Astrocyte of the cerebellum (primary cell): Measurements from ENCODE around the gene ZMIZ1.

Experiments
- DNase-seq: peaks from one replicate; pipeline ENCODE4 v3.0.0-alpha.2; 2011; ENCODE audit warnings: low read depth
- H3K4me3 ChIP-seq: 2 replicates; pipeline ENCODE4 v1.5.1; 2011; ENCODE audit warnings: mild to moderate bottlenecking, low read depth, low read length, moderate library complexity
- in situ Hi-C: cut with HindIII; loops from 2 replicates; pipeline ENCODE4 v1.10.0; 2017; ENCODE audit warnings: low sequenced_read_pairs
- TF ChIP-seq, protein P1 (sequence below): IDR thresholded peaks from 2 replicates; pipeline ENCODE4 v1.5.1; 2012; ENCODE audit warnings: low read length, low read depth, moderate library complexity, mild to moderate bottlenecking; ENCODE audit errors: missing control alignments

Gene ZMIZ1

DNA sequence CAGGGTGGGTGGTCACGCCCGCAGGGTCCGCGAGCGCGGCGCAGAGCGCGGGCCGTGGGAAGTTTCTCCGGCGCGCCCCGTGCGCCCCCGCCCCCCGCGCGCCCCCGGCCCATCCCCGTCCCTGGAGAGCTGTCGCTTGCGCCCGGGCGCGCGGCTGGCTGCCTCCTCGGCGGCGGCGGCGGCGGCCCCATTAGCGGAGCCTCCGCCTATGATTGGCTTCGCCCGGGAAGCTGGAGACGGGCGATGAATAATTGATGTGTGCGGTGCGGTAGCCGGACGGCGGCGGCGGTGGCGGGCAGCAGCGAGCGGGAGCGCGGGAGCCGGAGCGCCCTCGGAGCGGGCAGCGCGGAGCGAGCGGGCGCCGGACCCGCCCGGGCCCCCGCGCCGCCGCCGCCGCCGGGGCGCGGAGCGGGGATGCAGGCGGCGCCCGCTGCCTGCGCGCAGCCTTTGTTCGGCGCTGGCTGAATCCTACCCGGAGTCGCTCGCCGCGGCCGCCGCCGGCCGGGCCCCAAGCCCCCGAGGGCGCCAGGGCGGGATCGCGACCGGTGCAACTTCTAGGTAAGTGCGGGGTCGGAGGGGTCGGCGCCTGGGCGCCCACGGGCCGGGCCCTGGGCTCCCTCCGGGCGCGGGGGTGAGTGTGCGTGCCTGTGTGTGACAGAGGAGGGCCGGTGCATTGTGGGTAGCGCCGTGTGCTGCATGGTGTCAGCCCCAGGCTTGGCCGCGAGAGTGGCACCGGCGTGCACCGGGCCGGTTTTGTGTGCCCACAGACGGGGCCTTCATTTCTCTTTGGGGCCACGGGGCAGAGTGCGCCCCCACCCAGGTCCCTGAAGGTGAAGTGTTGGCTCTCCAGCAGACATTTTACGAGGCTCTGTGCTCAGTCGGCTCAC is 174.7 kb downstream of the ZMIZ1 start:
- in situ Hi-C loops, result no loop called here
- TF ChIP-seq, protein P1, sequence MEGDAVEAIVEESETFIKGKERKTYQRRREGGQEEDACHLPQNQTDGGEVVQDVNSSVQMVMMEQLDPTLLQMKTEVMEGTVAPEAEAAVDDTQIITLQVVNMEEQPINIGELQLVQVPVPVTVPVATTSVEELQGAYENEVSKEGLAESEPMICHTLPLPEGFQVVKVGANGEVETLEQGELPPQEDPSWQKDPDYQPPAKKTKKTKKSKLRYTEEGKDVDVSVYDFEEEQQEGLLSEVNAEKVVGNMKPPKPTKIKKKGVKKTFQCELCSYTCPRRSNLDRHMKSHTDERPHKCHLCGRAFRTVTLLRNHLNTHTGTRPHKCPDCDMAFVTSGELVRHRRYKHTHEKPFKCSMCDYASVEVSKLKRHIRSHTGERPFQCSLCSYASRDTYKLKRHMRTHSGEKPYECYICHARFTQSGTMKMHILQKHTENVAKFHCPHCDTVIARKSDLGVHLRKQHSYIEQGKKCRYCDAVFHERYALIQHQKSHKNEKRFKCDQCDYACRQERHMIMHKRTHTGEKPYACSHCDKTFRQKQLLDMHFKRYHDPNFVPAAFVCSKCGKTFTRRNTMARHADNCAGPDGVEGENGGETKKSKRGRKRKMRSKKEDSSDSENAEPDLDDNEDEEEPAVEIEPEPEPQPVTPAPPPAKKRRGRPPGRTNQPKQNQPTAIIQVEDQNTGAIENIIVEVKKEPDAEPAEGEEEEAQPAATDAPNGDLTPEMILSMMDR, result no peak
- DNase-seq, result no peak
- peak overlapping the region; percentile 39 for H3K4me3 ChIP-seq

DNA sequence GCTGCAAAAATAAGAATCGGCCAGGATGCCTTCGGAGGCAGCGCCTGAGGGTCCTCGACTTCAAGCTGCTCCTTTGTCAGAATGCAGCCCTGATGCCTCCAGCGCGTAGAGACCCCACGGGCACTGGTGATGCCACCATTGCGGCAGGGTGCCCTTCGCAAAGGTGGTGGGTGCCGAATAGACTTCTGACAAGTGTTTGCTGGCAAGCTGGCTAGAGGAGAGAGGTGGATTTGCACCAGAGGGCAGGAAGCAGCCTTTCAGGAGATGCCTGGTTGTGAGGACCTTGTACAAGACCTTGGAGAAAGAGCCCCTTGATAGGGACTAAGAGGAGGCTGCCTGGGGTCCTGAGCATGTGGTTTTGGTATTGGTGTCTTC is 175.3 kb downstream of the ZMIZ1 start:
- in situ Hi-C loops, result no loop called here
- TF ChIP-seq, protein P1, result no peak
- DNase-seq, result no peak
- H3K4me3 ChIP-seq, result peak overlapping the region; percentile 39

DNA sequence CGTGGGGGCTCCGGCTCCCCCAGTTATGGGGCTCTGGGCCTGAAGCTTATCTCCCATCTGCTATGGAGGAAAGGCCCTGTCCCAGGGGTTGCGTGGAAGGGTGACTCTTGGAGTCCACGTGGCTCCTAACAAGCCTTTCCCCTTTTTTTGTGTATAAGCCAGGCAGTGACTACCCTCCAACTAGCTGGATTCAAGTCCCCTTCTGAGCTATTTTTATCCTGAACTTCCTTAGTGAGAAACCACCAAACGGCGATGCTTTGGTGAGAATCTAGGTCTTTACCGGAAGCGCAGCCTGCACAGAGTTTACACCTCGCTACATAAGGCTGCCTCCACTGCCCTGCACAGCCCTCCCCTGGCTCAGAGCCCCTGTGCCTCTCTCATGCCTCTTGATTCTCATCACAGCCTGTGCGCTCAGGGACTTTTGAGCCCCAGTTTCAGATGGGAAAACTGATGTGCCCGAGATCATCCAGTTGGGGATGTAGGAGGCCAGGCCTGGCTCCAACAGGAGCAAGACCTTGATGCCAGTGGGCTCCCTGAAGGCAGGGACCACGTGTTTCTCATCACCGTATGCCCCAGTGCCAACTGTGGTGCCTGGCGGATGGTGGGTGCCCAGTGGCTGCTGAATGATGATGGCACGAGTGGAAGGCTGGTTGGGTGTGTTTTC is 176.2 kb downstream of the ZMIZ1 start:
- H3K4me3 ChIP-seq, result no peak overlapping the region
- in situ Hi-C loops, result no loop called here
- DNase-seq, result no peak
- TF ChIP-seq, protein P1, result no peak

DNA sequence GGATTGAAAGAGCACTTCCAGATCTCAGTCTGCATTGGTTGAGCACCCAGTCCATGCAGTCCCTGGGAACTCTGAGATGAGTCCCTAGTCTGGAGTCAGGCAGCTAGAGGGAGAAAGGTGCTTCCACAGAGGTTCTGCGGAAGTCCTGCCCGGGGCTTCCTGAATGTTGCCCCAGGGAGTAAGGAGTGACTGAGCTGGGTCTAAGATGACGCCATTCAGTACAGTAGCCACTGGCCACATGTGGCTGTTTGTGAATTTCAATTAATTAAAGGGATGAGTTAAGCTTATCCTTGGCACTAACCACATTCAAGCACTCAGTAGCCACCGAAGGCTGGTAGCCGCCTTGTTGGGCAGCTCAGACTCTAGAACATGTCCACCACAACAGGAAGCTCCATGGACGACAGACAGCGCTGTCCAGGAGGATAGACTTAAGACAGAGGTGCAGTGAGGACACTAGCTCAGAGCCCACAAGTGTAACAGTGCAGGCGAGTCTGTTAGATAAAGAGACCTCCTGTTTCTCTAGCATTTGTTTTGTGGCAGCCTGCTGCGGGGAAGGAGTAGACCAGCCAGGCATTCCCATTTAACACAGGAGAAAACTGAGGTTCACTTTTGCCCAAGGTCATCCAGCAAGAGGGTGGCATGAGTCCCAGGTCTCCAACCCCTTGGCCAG is 176.9 kb downstream of the ZMIZ1 start:
- no peak for DNase-seq
- in situ Hi-C loops, result no loop called here
- TF ChIP-seq, protein P1, result no peak
- no peak overlapping the region for H3K4me3 ChIP-seq

DNA sequence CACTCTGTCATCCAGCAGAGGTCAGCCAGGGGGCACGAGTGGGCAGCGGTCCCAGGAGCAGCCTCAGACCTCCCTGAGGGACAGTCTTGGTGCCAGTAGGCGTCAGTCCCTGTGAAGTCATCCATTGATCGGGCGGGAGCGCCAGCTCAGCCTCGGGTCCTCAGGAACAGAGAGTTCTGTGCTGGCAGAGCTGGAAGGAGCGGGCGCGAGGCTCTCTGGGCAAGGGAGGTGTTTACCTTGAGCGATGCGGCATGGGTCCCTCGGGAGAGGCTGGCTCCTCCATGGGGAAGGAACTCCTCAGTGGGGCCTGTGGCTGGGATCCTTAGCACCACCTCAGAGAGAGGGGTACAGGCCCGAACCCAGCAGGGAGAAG is 177.4 kb downstream of the ZMIZ1 start:
- DNase-seq, result no peak
- TF ChIP-seq, protein P1, result no peak
- H3K4me3 ChIP-seq, result no peak overlapping the region
- in situ Hi-C loops, result no loop called here

DNA sequence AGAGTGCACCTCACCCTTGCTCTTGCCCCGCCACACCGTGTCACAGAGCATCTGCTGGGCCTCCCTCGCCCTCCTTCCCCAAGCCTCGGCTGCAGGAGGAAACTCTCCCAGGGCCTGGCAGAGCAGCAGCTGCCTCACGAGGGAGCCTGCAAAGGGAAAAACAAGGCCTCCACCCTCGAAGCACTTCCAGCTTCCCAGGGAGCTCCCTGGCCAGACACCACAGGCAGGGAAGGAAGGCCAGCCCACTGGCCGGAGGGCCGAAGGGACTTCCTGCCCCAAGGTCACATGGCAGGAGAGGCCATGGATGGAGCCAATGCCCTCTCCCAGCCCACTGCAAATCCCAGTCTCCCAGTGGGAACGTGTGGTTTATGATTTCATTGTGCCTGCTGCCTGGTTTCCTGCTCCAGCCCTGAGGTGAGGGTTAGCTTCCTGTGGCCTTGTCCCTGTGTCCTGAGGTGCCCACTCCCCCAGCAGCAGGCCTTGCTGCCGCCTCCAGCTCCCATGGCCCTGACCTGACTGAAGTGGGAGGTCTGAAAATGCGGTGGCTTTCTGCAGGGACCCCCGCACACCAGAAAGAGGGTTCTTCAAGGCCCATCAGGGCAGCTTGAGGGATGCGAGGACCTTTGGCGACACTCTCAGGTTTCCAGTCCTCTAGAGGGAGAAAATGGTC is 178.0 kb downstream of the ZMIZ1 start:
- TF ChIP-seq, protein P1, result no peak
- in situ Hi-C loops, result no loop called here
- no peak overlapping the region for H3K4me3 ChIP-seq
- no peak for DNase-seq
